ENCODE measurements around the gene RRP1. TPM values are rescaled to one million over a fixed set of nuclear protein-coding genes. Genes with fewer than 3 reads are reported as not detected.

RRP1 gene
- total and polyA plus RNA-seq, 9 of the 15 experiments (the other 6 are each of a cell fraction or from before 2014, with no cell fraction given) = 0.89 to 105 (median 51.6) TPM

GRCh38 chr21:43764576-43765495, 24.5 kb upstream of the RRP1 start:
- Histone ChIP-seq H3K27ac (ENCODE audit: extremely low read depth, low read depth, low read length) (no peak overlapping the region), H3K27me3 (ENCODE audit: control insufficient read depth in 2 of 2, insufficient read depth in 2 of 2, low read length in 2 of 2) (no peaks in the 10 kb centered on the region), H3K9me3 (replicated peaks; ENCODE audit: control insufficient read depth, insufficient read depth, low read depth, low read length) (no peaks in the 10 kb centered on the region), H4K20me1 (replicated peaks; ENCODE audit: control insufficient read depth, insufficient read depth, low read length) (no peaks in the 10 kb centered on the region), H3K4me1 (replicated peaks in 1 of 2; ENCODE audit: control insufficient read depth in 2 of 2, insufficient read depth in 2 of 2, low read length in 2 of 2) (peaks cover 25 to 44% of the 10 kb centered on the region in 2 experiments), H2AFZ (ENCODE audit: low read depth, low read length) (no peak overlapping the region), H3K9ac (ENCODE audit: insufficient read depth in 1 of 2, low read depth in 2 of 2, low read length in 2 of 2) (peak overlapping the region in 1 of 2 experiments; percentile 60; a peak in 2 of 4 replicates), H3K4me2 (ENCODE audit: insufficient read depth, low read length) (no peak overlapping the region), H3K9me1 (ENCODE audit: control insufficient read depth, insufficient read depth, low read length) (peaks cover 8% of the 10 kb centered on the region), H3K36me3 (ENCODE audit: control insufficient read depth, insufficient read depth, low read length) (peaks cover 39% of the 10 kb centered on the region; the same call in 2 of the 3 replicates), H3K79me2 (ENCODE audit: control insufficient read depth, insufficient read depth, low read length) (no peaks in the 10 kb centered on the region), H3K4me3 (no peak overlapping the region)
- ChIA-PET POLR2A (interaction anchor here (0.6 kb wide), 1 partner anchor 95 kb away, joined by 3 read pairs; no protein-coding TSS in a partner anchor), CTCF (ENCODE audit: low intra/inter-chr PET ratio) (no interaction called here)
- FAIRE-seq = no peak
- no peak for DNase-seq (ENCODE audit: extremely low read depth in 1 of 4, low spot score in 3 of 4)
- no peak for ATAC-seq
- TF ChIP-seq KAT8 (IDR thresholded peaks at IDR 0.05; ENCODE audit: low read depth) (no peak), POLR2G (IDR thresholded peaks at IDR 0.05; ENCODE audit: low read depth, low read length) (peak; percentile 62), RBM22 (IDR thresholded peaks at IDR 0.05; ENCODE audit: low read depth, low read length, poor library complexity, severe bottlenecking) (peak; percentile 37), ZFX (CRISPR knock-in tag; IDR thresholded peaks at IDR 0.05) (peak; percentile 26; the same call in 1 of the 2 replicates)
- intact Hi-C loops (cut with micrococcal nuclease) = no loop called here
- WGBS (ENCODE audit: insufficient coverage, low coverage, missing lambda C conversion rate) = 89% methylated on average over 19 of the region's 19 CpGs
- in situ Hi-C loops (cut with MboI) = no loop called here
- BruUV-seq (replicated peaks) = no TSS peak

Data from K562 (cell line).